MCF 10A (cell line): ENCODE measurements around the gene WNT7B. TPM values are rescaled to one million over a fixed set of nuclear protein-coding genes. Genes with fewer than 3 reads are reported as not detected.

Experiments
- BruUV-seq: library from RNA; stranded (reverse); fragments of 400-500 nt; replicated peaks from 2 replicates; lab custom pipeline; 2021; lab: Mats Ljungman, UMichigan
- CTCF ChIA-PET: fragments of 300-600 bp; sonication (Branson Sonifier 250); formaldehyde crosslinking; extraction: SDS; loops from one replicate; lab custom pipeline; 2021; ENCODE audit warnings: antibody characterized with exemption, inconsistent platforms; lab: Yijun Ruan, JAX
- POLR2A ChIA-PET: fragments of 300-600, 350-650 bp; sonication (Branson Sonifier 250); formaldehyde crosslinking; extraction: SDS; loops from one replicate; lab custom pipeline; 2020; ENCODE audit warnings: antibody characterized with exemption, inconsistent platforms; lab: Yijun Ruan, JAX
- DNase-seq: peaks from one replicate; pipeline ENCODE4 v3.0.0-alpha.2; 2018; ENCODE audit not compliant: unreplicated experiment
- H3K27ac Mint-ChIP-seq: one replicate; pipeline ENCODE4 v1.8.0; 2022; ENCODE audit warnings: mild to moderate bottlenecking, low read depth, mixed read lengths; ENCODE audit not compliant: unreplicated experiment
- H3K27me3 Mint-ChIP-seq: one replicate; pipeline ENCODE4 v1.8.0; 2022; ENCODE audit warnings: mixed read lengths; ENCODE audit not compliant: insufficient read depth, unreplicated experiment
- H3K36me3 Mint-ChIP-seq: one replicate; pipeline ENCODE4 v1.8.0; 2022; ENCODE audit warnings: mild to moderate bottlenecking, moderate library complexity, mixed read lengths; ENCODE audit not compliant: insufficient read depth, unreplicated experiment
- H3K4me1 Mint-ChIP-seq: one replicate; pipeline ENCODE4 v1.8.0; 2022; ENCODE audit warnings: mixed read lengths; ENCODE audit not compliant: insufficient read depth, unreplicated experiment
- H3K4me3 Mint-ChIP-seq: one replicate; pipeline ENCODE4 v1.8.0; 2022; ENCODE audit warnings: mild to moderate bottlenecking, moderate library complexity, mixed read lengths; ENCODE audit not compliant: unreplicated experiment
- H3K9me3 Mint-ChIP-seq: one replicate; pipeline ENCODE4 v1.8.0; 2022; ENCODE audit warnings: mixed read lengths; ENCODE audit not compliant: unreplicated experiment
- CTCF ChIP-seq: fragments of 200-600 bp; IDR thresholded peaks from one replicate; pipeline ENCODE4 v1.8.0; 2022; ENCODE audit warnings: antibody characterized with exemption, mild to moderate bottlenecking; ENCODE audit not compliant: unreplicated experiment
- intact Hi-C: fragments of 100-400 bp; cut with micrococcal nuclease; formaldehyde crosslinking; loops from 2 replicates; pipeline ENCODE4 v1.14.1; 2022
- total RNA-seq: library from RNA; stranded (reverse); gene quantifications from 2 replicates; pipeline ENCODE4 v1.2.3, GENCODE V29; 2022

Gene WNT7B
- total RNA-seq, 1 experiment from 2014 or later: 0.28 TPM

- BruUV-seq: no TSS peak
- Mint-ChIP-seq H3K27ac (no peak overlapping the region), H3K4me1 (peaks cover 12% of the 10 kb centered on the region), H3K4me3 (no peak overlapping the region), H3K27me3 (no peaks in the 10 kb centered on the region), H3K36me3 (peaks cover 5% of the 10 kb centered on the region), H3K9me3 (no peaks in the 10 kb centered on the region)
- ChIA-PET POLR2A (no interaction called here), CTCF (interaction anchor here (0.5 kb wide), 1 partner anchor 425 kb away, joined by 4 read pairs; no protein-coding TSS in a partner anchor)
- TF ChIP-seq CTCF: no peak
- DNase-seq: no peak
- intact Hi-C loops: no loop called here
Observed at GRCh38 chr22:45890351-45890635, 86.7 kb downstream of the WNT7B start.

DNA sequence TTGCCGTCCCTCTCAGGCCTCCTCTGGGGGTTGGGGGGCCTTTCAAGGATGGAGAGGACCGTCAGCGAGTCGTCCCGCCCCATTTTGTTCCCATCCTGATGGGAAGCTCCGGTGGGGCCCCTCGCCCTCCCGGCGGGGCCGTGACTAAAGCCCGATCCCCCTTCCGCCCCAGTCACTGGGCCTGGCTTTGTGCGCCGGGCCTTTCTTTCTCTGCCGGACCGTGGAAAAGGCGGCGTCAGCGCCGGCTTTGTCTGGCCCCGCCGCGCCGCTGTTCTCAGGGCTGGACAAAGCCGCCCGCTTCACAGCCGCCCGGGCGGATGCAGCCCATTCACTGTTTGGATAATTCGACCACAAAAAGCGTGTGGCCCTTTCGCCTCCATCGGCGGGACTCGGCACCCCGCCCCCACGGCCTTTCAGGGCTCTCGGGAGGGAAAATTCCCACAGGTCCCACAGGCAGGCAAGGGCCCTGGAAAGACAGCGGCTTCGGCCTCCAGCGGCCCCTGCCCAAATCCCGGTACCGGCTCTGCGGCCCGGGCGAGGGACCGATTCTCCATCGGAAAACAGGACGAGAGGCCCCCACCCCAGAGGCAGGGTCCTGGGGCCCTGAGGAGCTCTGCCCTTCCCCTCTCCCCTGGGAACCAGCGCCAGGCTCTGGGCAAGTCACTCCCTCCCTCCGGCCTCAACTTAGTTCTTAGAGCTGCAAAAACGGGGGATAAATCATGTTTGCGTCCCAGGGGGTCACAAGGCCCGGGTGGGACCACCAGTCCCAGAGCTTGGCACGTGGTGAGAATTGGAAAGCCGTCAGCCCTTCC lies 87.2 kb downstream of the WNT7B start:
- intact Hi-C loops: no loop called here
- ChIA-PET CTCF (interaction anchor here (0.5 kb wide), 1 partner anchor 425 kb away, joined by 4 read pairs; no protein-coding TSS in a partner anchor), POLR2A (no interaction called here)
- DNase-seq: no peak
- Mint-ChIP-seq H3K4me1 (peaks cover 12% of the 10 kb centered on the region), H3K27me3 (no peaks in the 10 kb centered on the region), H3K9me3 (no peaks in the 10 kb centered on the region), H3K36me3 (peaks cover 5% of the 10 kb centered on the region), H3K27ac (no peak overlapping the region), H3K4me3 (no peak overlapping the region)
- no TSS peak for BruUV-seq
- TF ChIP-seq CTCF: no peak

DNA sequence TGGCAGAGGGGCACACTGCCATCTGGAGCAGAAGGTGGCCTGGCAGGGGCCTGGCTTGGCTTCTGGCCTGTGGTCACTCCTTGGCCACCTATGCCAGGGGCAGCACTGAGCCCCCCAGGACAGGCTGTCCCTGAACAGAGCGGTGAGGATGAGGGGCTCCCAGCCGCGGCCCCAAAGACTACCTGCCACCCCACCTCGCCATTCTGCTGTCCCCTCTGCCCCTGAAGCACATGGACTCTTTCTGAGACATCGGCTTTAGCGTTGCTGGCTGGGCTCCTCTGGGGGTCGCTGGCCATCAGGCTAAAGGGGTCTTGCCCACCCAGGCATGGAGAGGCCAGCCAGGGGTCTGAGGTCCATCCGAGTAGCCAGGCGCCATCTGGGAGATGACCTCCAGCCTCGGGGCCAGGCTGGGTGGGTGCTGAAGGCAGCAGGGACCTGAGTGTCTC lies 87.8 kb downstream of the WNT7B start:
- no peak overlapping the region for H3K4me3 Mint-ChIP-seq
- intact Hi-C loops: no loop called here
- ChIA-PET CTCF (no interaction called here), POLR2A (no interaction called here)
- no peak for TF ChIP-seq CTCF
- no peaks in the 10 kb centered on the region for H3K27me3 Mint-ChIP-seq
- peaks cover 5% of the 10 kb centered on the region for H3K36me3 Mint-ChIP-seq
- H3K4me1 Mint-ChIP-seq: peaks cover 12% of the 10 kb centered on the region
- DNase-seq: no peak
- no TSS peak for BruUV-seq
- H3K9me3 Mint-ChIP-seq: no peaks in the 10 kb centered on the region
- no peak overlapping the region for H3K27ac Mint-ChIP-seq

DNA sequence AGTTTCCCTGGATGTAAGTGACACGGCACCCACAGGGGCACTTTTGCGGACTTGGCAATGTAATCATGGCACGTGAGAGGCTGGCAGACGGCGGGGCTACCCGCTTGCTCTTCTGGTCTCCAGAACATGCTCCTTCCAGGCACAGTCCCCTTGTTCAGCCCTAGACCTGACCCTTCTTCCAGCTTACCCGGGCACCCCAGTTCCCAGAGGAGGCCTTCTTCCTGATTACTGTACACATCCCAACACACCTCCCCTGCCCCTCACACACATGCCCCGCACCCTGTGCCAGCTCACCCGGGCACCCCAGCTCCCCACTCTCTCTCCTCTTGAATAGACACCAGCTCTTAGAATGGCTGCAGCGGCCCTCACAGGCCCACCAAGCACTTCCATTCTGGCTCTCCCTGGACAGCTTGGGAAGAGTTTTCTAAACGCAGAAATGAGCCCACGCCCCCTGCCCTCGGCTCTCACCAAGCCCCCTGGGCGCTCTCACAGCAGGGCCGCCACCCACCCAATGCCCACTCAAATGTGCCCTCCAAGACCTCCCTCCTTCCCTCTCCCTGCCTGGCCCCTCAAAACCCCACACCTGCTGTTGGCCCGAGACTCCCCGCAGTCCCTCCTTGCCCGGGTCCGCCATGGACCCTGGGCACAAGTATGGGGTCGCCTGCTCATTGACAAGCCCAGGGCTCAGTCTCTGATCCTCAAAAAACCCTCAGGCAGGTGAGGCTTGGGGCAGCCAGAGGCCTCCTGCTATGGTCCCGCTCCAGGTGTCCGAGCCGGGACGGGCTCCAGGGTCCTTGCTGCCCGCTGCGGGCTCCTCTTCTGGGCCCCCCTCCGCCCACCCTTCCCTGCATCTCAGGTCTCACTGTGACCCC lies 88.5 kb downstream of the WNT7B start:
- Mint-ChIP-seq H3K27ac (no peak overlapping the region), H3K36me3 (peaks cover 5% of the 10 kb centered on the region), H3K27me3 (no peaks in the 10 kb centered on the region), H3K4me3 (no peak overlapping the region), H3K9me3 (no peaks in the 10 kb centered on the region), H3K4me1 (peaks cover 12% of the 10 kb centered on the region)
- intact Hi-C loops: no loop called here
- DNase-seq: no peak
- ChIA-PET CTCF (no interaction called here), POLR2A (interaction anchor here (1.0 kb wide), 1 partner anchor 25 kb away, joined by 3 read pairs; no protein-coding TSS in a partner anchor)
- TF ChIP-seq CTCF: no peak
- BruUV-seq: no TSS peak
